Thyroid gland (tissue), 4 donors: ENCODE data around the gene ASCC3.

Source experiments
- POLR2A ChIP-seq, 2 donors: fragments of 450-650 bp; IDR thresholded peaks; one replicate each; pipeline ENCODE4 v1.6.1; 2017; ENCODE audit warnings: antibody characterized with exemption in 2 of 2, mild to moderate bottlenecking in 2 of 2, moderate library complexity in 1 of 2
- TF ChIP-seq, protein P1 (sequence below), 6 experiments: fragments of 200-600 bp in 3 of 6; fragments of 450-650 bp in 3 of 6; sonication (generic) in 3 of 6; IDR thresholded peaks; one replicate each; pipeline ENCODE4 v1.5.1; 2016 to 2019; ENCODE audit warnings: antibody characterized with exemption in 6 of 6, mild to moderate bottlenecking in 2 of 6, inconsistent platforms in 1 of 6, moderate library complexity in 1 of 6

DNA sequence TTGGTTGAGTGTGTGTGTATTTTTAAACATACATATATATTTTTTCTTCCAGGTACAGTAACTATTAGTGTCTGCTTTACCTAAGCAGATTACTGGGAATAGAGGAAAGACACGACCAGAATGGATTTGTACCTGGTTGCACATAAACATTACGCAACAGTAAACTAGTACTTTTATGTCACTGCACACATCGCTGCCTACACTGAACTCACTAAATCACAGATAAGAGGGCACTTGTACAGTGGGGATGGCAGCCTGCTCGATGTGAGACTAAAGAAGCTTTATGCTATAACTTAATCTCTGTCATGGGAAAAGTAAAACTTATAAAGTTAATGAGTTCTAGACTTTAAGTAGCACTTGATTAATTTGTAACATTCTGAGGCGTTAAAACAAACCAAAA is 326.9 kb downstream of the ASCC3 start:
- TF ChIP-seq, protein P1, sequence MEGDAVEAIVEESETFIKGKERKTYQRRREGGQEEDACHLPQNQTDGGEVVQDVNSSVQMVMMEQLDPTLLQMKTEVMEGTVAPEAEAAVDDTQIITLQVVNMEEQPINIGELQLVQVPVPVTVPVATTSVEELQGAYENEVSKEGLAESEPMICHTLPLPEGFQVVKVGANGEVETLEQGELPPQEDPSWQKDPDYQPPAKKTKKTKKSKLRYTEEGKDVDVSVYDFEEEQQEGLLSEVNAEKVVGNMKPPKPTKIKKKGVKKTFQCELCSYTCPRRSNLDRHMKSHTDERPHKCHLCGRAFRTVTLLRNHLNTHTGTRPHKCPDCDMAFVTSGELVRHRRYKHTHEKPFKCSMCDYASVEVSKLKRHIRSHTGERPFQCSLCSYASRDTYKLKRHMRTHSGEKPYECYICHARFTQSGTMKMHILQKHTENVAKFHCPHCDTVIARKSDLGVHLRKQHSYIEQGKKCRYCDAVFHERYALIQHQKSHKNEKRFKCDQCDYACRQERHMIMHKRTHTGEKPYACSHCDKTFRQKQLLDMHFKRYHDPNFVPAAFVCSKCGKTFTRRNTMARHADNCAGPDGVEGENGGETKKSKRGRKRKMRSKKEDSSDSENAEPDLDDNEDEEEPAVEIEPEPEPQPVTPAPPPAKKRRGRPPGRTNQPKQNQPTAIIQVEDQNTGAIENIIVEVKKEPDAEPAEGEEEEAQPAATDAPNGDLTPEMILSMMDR (IDR thresholded peaks at IDR 0.05), result no peak
- no peak for TF ChIP-seq POLR2A (IDR thresholded peaks at IDR 0.05)
